Prostate gland (tissue), 2 donors: ENCODE measurements around the gene HSPBP1. TPM values are rescaled to one million over a fixed set of nuclear protein-coding genes. Genes with fewer than 3 reads are reported as not detected.

Experiments
- DNase-seq: peaks from one replicate; pipeline ENCODE4 v3.0.0-alpha.2; 2019; ENCODE audit warnings: low spot score
- H3K27ac ChIP-seq, 2 donors: fragments of 200-600 bp; sonication (generic); 2 replicates each; pipeline ENCODE4 v1.5.1; 2017 to 2019
- H3K27me3 ChIP-seq: fragments of 200-600 bp; sonication (generic); replicated peaks from 2 replicates; pipeline ENCODE4 v1.5.1; 2019; ENCODE audit not compliant: insufficient read depth
- H3K36me3 ChIP-seq, 2 donors: fragments of 200-600 bp; sonication (generic); 1 replicate in 1 of 2; 2 replicates in 1 of 2; pipeline versions ENCODE4 v1.5.1 to v1.8.1; 2017 to 2019
- H3K4me1 ChIP-seq: fragments of 200-600 bp; sonication (generic); replicated peaks from 2 replicates; pipeline ENCODE4 v1.5.1; 2019
- H3K4me3 ChIP-seq, 2 donors: fragments of 200-600 bp; sonication (generic); 2 replicates each; pipeline ENCODE4 v1.5.1; 2017 to 2019
- H3K9me3 ChIP-seq: fragments of 200-600 bp; sonication (generic); 2 replicates; pipeline ENCODE4 v1.5.1; 2017
- CTCF ChIP-seq, 4 experiments: fragments of 200-600 bp in 2 of 4; fragments of 450-650 bp in 2 of 4; sonication (generic) in 2 of 4; IDR thresholded peaks; 1 replicate in 3 of 4; 2 replicates in 1 of 4; pipeline ENCODE4 v1.5.1; 2016 to 2019; ENCODE audit warnings: antibody characterized with exemption in 4 of 4, mild to moderate bottlenecking in 2 of 4, moderate library complexity in 2 of 4
- POLR2A ChIP-seq: fragments of 450-650 bp; IDR thresholded peaks from one replicate; pipeline ENCODE4 v1.6.1; 2016; ENCODE audit warnings: antibody characterized with exemption, mild to moderate bottlenecking
- POLR2AphosphoS5 ChIP-seq: sonication (generic); formaldehyde crosslinking; IDR thresholded peaks from one replicate; pipeline ENCODE4 v1.6.1; 2017; ENCODE audit warnings: antibody characterized with exemption
- WGBS: methylation state at CpG from one replicate; pipeline ENCODE4 v1.1.5; 2018; 5-methylcytosine and 5-hydroxymethylcytosine counted together
- intact Hi-C: fragments of 100-400 bp; cut with DNase I; formaldehyde crosslinking; loops from one replicate; pipeline ENCODE4 v1.14.2; 2022
- total RNA-seq, 2 donors: library from RNA; depleted of rRNA; stranded (reverse); fragments of >200 nt; gene quantifications; one replicate each; pipeline ENCODE4 v1.1.0, GENCODE V29; 2016

HSPBP1 gene
- total RNA-seq, 2 donors from 2014 or later = 33.6 to 36.0 TPM

DNA sequence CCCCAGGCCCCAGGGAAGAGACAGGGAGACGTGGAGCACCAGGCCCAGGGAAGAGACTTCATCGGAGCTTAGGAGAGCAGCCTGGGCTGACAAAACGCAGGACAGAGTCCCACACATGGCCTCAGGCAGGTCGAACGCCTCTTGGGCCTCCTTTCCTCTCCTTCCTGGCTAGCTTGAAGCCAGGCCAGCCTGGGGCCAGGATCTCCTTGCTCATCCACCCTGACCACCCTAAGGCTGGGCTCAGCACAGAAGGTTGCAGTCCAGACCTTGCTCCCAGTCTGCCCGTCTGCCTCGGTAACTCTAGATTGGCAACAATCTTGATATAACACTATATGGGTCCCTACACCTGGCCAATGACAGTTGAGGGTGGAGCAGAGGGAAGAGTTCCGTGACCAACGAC is 31.2 kb downstream of the HSPBP1 start:
- 85% methylated on average over 9 of the region's 9 CpGs for WGBS
- H3K4me1 ChIP-seq = no peaks in the 10 kb centered on the region
- peaks cover 19 to 27% of the 10 kb centered on the region in 2 donors for H3K36me3 ChIP-seq

DNA sequence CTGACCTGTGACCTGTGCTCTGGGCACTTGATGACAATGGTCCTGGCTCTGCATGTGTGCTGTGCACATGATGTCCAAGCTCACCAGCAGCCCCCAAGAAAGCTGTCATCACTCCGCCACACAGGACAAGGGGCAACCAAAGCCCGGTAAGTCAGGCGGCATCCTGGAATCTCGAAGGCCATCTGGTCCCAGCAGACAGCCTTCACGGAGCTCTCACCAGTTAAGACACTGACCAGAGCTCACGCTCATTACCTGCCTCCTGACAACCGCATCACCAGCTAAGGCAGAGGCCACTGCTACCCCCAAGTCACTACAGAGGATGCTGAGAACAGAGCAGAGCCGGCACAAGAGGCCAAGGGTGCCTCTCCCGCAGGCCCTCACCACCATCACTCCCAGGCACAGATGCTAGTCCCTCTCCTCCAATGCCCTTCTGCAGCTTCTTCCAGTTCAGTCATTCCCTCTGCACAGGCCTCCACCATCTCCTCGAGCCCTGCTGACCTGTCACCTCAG is 31.7 kb downstream of the HSPBP1 start:
- Histone ChIP-seq H3K36me3 (peaks cover 19 to 27% of the 10 kb centered on the region in 2 donors), H3K27ac (no peak overlapping the region), H3K4me1 (no peaks in the 10 kb centered on the region), H3K27me3 (no peaks in the 10 kb centered on the region), H3K4me3 (no peak overlapping the region), H3K9me3 (no peaks in the 10 kb centered on the region)
- TF ChIP-seq CTCF (IDR thresholded peaks at IDR 0.05) = no peak
- no peak for TF ChIP-seq POLR2A
- no peak for TF ChIP-seq POLR2AphosphoS5
- 82% methylated on average over 10 of the region's 10 CpGs for WGBS
- intact Hi-C loops = no loop called here
- no peak for DNase-seq

More for the DNA sequence above, 31.2 kb downstream of the HSPBP1 start:
- intact Hi-C loops = no loop called here
- no peaks in the 10 kb centered on the region for H3K27me3 ChIP-seq
- no peak overlapping the region for H3K27ac ChIP-seq
- H3K9me3 ChIP-seq = no peaks in the 10 kb centered on the region
- H3K4me3 ChIP-seq = no peak overlapping the region
- no peak for TF ChIP-seq CTCF (IDR thresholded peaks at IDR 0.05)
- no peak for TF ChIP-seq POLR2AphosphoS5
- no peak for TF ChIP-seq POLR2A
- no peak for DNase-seq

DNA sequence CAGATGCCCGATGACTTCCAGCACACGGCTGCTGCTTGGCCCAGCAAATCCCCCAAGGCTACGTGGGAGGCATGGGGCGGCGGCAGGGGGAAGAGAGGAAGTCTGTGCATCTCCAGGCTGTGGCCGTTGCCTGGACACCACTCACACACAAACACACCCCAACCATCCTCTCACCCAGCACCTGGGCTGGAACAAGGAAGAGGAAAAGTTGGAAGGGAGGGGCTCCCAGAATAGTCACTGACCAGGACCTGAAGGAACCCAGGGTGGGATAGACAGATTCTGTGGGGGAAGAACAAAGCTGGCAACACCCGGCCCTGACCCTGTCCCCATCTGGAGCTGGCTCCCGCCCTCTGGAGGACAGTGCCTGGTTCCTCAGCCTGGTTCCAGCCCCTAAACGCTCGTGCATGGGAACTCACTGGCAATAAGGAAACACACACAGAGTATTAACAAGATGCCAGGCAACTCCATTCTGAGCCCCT is 32.2 kb downstream of the HSPBP1 start:
- peaks cover 19 to 27% of the 10 kb centered on the region in 2 donors for H3K36me3 ChIP-seq
- WGBS = 45% methylated on average over 10 of the region's 10 CpGs

DNA sequence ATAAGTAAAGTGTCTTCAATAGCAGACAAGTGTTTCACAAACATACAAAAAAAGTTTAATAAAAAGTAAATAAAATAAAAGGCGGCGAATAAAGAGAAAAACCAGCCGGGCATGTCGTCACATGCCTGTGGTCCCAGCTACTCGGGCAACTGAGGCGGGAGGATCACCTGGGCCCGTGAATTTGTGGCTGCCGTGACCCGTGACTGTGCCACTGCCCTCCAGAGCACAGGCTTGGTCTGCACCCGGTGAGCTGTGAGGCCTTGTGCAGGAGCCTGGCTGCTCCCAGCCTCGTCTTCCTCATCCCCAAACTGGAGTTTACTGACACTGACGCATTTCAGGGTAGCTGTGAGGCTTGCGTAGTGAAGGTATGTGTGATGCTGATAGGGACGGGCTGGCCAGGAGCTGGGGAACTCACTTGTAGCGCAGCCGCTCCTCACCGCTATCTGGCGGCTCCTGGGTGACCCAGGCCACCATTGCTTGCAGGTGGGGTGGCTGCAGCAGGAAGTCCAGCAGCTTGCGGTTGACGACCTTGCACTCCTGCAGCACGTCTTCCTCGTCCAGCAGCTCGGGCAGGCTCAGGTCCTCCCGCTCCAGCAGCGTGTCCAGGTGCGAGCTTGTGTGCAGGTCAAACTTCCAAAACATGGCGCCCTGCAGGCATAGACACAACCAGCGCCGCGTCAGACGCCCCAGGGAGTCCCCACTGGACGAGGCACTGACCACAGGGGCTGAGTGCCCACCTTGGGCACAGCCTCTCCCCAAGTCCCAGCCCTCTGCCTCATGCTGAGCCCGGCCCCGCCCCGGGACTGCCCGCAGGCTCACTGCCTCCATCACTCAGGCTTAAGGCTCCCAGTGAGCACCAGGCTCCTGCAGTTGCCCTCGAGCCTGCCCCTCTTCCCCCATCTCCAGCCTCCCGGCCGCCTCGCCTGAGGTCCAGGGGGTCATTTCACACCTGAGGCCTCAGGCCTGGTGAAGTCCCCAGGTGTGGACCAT is 33.2 kb downstream of the HSPBP1 start:
- 74% methylated on average over 34 of the region's 40 CpGs for WGBS
- Histone ChIP-seq H3K4me3 (no peak overlapping the region), H3K27ac (no peak overlapping the region), H3K4me1 (no peaks in the 10 kb centered on the region), H3K9me3 (no peaks in the 10 kb centered on the region), H3K27me3 (no peaks in the 10 kb centered on the region), H3K36me3 (peaks cover 26 to 30% of the 10 kb centered on the region in 2 donors)
- no peak for DNase-seq
- TF ChIP-seq CTCF (IDR thresholded peaks at IDR 0.05) = no peak
- TF ChIP-seq POLR2A = no peak
- no peak for TF ChIP-seq POLR2AphosphoS5
- intact Hi-C loops = no loop called here

More for the DNA sequence above, 32.2 kb downstream of the HSPBP1 start:
- DNase-seq = no peak
- Histone ChIP-seq H3K27ac (no peak overlapping the region), H3K27me3 (no peaks in the 10 kb centered on the region), H3K9me3 (no peaks in the 10 kb centered on the region), H3K4me1 (no peaks in the 10 kb centered on the region), H3K4me3 (no peak overlapping the region)
- TF ChIP-seq POLR2A (no peak), CTCF (IDR thresholded peaks at IDR 0.05) (no peak), POLR2AphosphoS5 (no peak)
- intact Hi-C loops = no loop called here
